OCI-LY7 (cell line): Measurements from ENCODE around the gene ITGB4. TPM values are rescaled to one million over a fixed set of nuclear protein-coding genes. Genes with fewer than 3 reads are reported as not detected.

Experiments
- BruUV-seq: library from RNA; stranded (reverse); fragments of 400-500 nt; replicated peaks from 2 replicates; lab custom pipeline; 2021; lab: Mats Ljungman, UMichigan
- CTCF ChIA-PET: fragments of 300-600 bp; sonication (Branson Sonifier 250); formaldehyde crosslinking; loops from one replicate; lab custom pipeline; 2022; ENCODE audit warnings: antibody characterized with exemption; ENCODE audit not compliant: unreplicated experiment; lab: Charles Lee
- POLR2A ChIA-PET: fragments of 300-600 bp; sonication (Branson Sonifier 250); formaldehyde crosslinking; loops from one replicate; lab custom pipeline; 2022; ENCODE audit warnings: antibody characterized with exemption; lab: Charles Lee
- DNase-seq: peaks from one replicate; pipeline ENCODE4 v3.0.0-alpha.2; 2015; ENCODE audit warnings: low spot score
- H2AFZ ChIP-seq: fragments of 200-600 bp; sonication (generic), shearing (Covaris generic); 2 replicates; pipeline ENCODE4 v1.6.1; 2014; ENCODE audit warnings: mild to moderate bottlenecking, antibody characterized with exemption, low read length, moderate library complexity
- H3K27ac ChIP-seq: fragments of 200-600 bp; sonication (generic); 2 replicates; pipeline ENCODE4 v1.5.1; 2014; ENCODE audit warnings: mixed run types, low read depth, mild to moderate bottlenecking, moderate library complexity, low read length, inconsistent platforms; ENCODE audit not compliant: poor library complexity, severe bottlenecking
- H3K36me3 ChIP-seq: fragments of 200-600 bp; sonication (generic); 2 replicates; pipeline ENCODE4 v1.6.1; 2014; ENCODE audit warnings: mild to moderate bottlenecking, antibody characterized with exemption, low read length, moderate library complexity, mixed read lengths; ENCODE audit not compliant: insufficient read depth
- H3K4me1 ChIP-seq: fragments of 200-600 bp; sonication (generic); 2 replicates; pipeline ENCODE4 v1.5.1; 2014; ENCODE audit warnings: mild to moderate bottlenecking, low read length; ENCODE audit not compliant: insufficient read depth, poor library complexity, severe bottlenecking
- H3K4me2 ChIP-seq: fragments of 200-600 bp; sonication (generic); 2 replicates; pipeline ENCODE4 v1.6.1; 2014; ENCODE audit warnings: mild to moderate bottlenecking, low read length
- H3K4me3 ChIP-seq: fragments of 200-600 bp; sonication (generic); 2 replicates; pipeline ENCODE4 v1.5.1; 2014; ENCODE audit warnings: mild to moderate bottlenecking, low read depth, low read length; ENCODE audit not compliant: poor library complexity, severe bottlenecking
- H3K79me2 ChIP-seq: fragments of 200-600 bp; sonication (generic); 2 replicates; pipeline ENCODE4 v1.6.1; 2016; ENCODE audit warnings: low read depth, mild to moderate bottlenecking, low read length, moderate library complexity, mixed read lengths; ENCODE audit not compliant: insufficient read depth
- H3K9me2 ChIP-seq: fragments of 200-600 bp; sonication (generic); 2 replicates; pipeline ENCODE4 v1.6.1; 2016; ENCODE audit warnings: mild to moderate bottlenecking, low read length, mixed read lengths; ENCODE audit not compliant: insufficient read depth
- H3K9me3 ChIP-seq: fragments of 200-600 bp; sonication (generic); 2 replicates; pipeline ENCODE4 v1.6.1; 2014; ENCODE audit warnings: mild to moderate bottlenecking, mixed run types, low read length, mixed read lengths
- H4K20me1 ChIP-seq: fragments of 200-600 bp; sonication (generic); 2 replicates; pipeline ENCODE4 v1.6.1; 2014; ENCODE audit warnings: mild to moderate bottlenecking, antibody characterized with exemption, low read length, moderate library complexity, mixed read lengths; ENCODE audit not compliant: insufficient read depth
- EZH2phosphoT487 ChIP-seq: fragments of 200-600 bp; sonication (generic); IDR thresholded peaks from 2 replicates; pipeline ENCODE4 v1.6.1; 2018; ENCODE audit warnings: low read depth, borderline replicate concordance, mild to moderate bottlenecking, mixed run types, antibody characterized with exemption, low read length, moderate library complexity, mixed read lengths
- intact Hi-C: fragments of 100-400 bp; cut with micrococcal nuclease; formaldehyde crosslinking; loops from one replicate; pipeline ENCODE4 v1.10.0; 2022; ENCODE audit not compliant: unreplicated experiment
- total RNA-seq, 2 experiments: library from RNA; depleted of rRNA in 1 of 2; stranded (reverse); fragments of >200 nt in 1 of 2; shearing (Covaris generic) in 1 of 2; gene quantifications; 2 replicates each; pipeline ENCODE4 v1.2.3, GENCODE V29; 2014 to 2022
- TF ChIP-seq, protein P1 (sequence below): fragments of 200-600 bp; sonication (generic); conservative IDR thresholded peaks from 2 replicates; pipeline ENCODE4 v1.5.1; 2014; ENCODE audit warnings: mild to moderate bottlenecking, antibody characterized with exemption, low read length, moderate library complexity, mixed read lengths

Gene ITGB4
- total RNA-seq, 2 experiments from 2014 or later: 0.66 to 3.9 TPM

DNA sequence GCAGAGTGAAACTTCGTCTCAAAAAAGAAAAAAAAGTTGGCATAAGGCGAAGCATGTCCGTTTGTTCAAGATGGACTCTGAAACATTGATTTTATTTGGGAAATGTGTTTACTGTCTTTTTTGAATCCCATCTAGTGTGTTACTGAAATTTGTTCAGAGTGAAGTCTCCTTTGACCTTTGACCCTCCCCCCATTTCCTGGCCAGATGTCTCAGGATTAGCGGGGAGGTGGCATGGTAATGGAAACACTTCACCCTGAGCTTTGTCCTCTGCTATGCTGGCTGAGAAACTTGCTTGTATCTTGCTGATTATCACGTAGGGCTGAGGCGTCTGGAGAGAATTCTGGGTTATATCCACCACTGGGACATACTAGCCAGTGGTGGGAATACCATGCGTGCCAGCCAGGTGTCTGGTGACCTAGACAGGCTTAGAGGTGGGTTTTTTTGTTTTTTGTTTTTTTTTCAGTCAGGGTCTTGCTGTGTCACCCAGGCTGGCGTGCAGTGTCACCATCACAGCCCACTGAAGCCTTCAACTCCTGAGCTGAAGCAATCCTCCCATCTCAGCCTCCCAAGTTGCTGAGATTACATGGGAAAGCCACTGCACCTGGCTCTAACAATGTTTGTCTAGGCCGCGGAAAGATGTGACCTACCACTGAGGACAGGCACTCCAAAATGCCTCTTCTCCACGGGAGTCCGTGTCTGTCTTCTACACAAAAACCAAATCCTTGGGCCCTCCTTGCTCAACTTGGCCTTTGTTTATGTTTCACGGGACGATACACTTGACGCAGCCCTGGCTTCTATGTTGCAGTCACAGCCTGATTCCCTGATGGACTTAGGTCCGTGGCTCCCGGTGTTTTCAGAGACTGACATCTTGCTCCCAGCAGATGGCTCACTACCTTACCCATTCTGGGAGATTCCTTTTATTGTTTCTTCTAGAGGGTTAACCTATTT is 50.3 kb downstream of the ITGB4 start:
- ChIA-PET CTCF (interaction anchor here (1.5 kb wide), 1 partner anchor 11 kb away, joined by 4 read pairs; no protein-coding TSS in a partner anchor), POLR2A (interaction anchor here (1.2 kb wide), 2 partner anchors 8 to 18 kb away, joined by 3 to 4 read pairs; a partner anchor contains a TSS)
- Histone ChIP-seq H3K79me2 (peaks cover 3% of the 10 kb centered on the region; the same call in 1 of the 2 replicates), H3K9me2 (no peaks in the 10 kb centered on the region), H2AFZ (no peak overlapping the region), H3K4me1 (peaks cover 12% of the 10 kb centered on the region), H3K27ac (no peak overlapping the region), H3K9me3 (no peaks in the 10 kb centered on the region), H3K4me3 (no peak overlapping the region), H3K36me3 (peaks cover 17% of the 10 kb centered on the region), H3K4me2 (no peak overlapping the region), H4K20me1 (peaks cover 2% of the 10 kb centered on the region; the same call in 1 of the 2 replicates)
- intact Hi-C loops: no loop called here
- BruUV-seq: no TSS peak
- TF ChIP-seq EZH2phosphoT487: no peak
- TF ChIP-seq, protein P1, sequence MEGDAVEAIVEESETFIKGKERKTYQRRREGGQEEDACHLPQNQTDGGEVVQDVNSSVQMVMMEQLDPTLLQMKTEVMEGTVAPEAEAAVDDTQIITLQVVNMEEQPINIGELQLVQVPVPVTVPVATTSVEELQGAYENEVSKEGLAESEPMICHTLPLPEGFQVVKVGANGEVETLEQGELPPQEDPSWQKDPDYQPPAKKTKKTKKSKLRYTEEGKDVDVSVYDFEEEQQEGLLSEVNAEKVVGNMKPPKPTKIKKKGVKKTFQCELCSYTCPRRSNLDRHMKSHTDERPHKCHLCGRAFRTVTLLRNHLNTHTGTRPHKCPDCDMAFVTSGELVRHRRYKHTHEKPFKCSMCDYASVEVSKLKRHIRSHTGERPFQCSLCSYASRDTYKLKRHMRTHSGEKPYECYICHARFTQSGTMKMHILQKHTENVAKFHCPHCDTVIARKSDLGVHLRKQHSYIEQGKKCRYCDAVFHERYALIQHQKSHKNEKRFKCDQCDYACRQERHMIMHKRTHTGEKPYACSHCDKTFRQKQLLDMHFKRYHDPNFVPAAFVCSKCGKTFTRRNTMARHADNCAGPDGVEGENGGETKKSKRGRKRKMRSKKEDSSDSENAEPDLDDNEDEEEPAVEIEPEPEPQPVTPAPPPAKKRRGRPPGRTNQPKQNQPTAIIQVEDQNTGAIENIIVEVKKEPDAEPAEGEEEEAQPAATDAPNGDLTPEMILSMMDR: peak; percentile 39
- peak; percentile 35 for DNase-seq

- H3K36me3 ChIP-seq: peaks cover 34% of the 10 kb centered on the region
- POLR2A ChIA-PET: interaction anchor here (0.5 to 3.2 kb wide), 4 partner anchors 9 to 14 kb away, joined by 3 to 10 read pairs (median 4); partner anchors contain the start of gene GALK1
- no TSS peak for BruUV-seq
- peaks cover 20% of the 10 kb centered on the region for H3K79me2 ChIP-seq
- no peak overlapping the region for H2AFZ ChIP-seq
- intact Hi-C loops: no loop called here
- H3K4me3 ChIP-seq: no peak overlapping the region
- H3K4me2 ChIP-seq: no peak overlapping the region
- no peaks in the 10 kb centered on the region for H3K9me2 ChIP-seq
- CTCF ChIA-PET: interaction anchor here (0.5 to 1.1 kb wide), 3 partner anchors 9 to 57 kb away, joined by 3 to 5 read pairs (median 5); no protein-coding TSS in a partner anchor
- peaks cover 25% of the 10 kb centered on the region for H3K4me1 ChIP-seq
- no peak for DNase-seq
- H3K27ac ChIP-seq: no peak overlapping the region
- no peaks in the 10 kb centered on the region for H3K9me3 ChIP-seq
- no peak for TF ChIP-seq EZH2phosphoT487
- TF ChIP-seq, protein P1: 0 out of 2 replicates have a peak, but pooled peaks have one; percentile 27
- H4K20me1 ChIP-seq: peaks cover 19% of the 10 kb centered on the region
These were observed 52.0 kb downstream of the ITGB4 start for GRCh38 chr17:75773121-75773807.
